OCI-LY7 (cell line): ENCODE results near the gene PLD1.

Experiments used
- CTCF ChIP-seq: fragments of 200-600 bp; sonication (generic); conservative IDR thresholded peaks from 2 replicates; pipeline ENCODE4 v1.5.1; 2014; ENCODE audit warnings: mild to moderate bottlenecking, antibody characterized with exemption, low read length, moderate library complexity, mixed read lengths
- EZH2phosphoT487 ChIP-seq: fragments of 200-600 bp; sonication (generic); IDR thresholded peaks from 2 replicates; pipeline ENCODE4 v1.6.1; 2018; ENCODE audit warnings: low read depth, borderline replicate concordance, mild to moderate bottlenecking, mixed run types, antibody characterized with exemption, low read length, moderate library complexity, mixed read lengths

- TF ChIP-seq CTCF (no peak), EZH2phosphoT487 (no peak)
Measured at GRCh38 chr3:171790574-171790897, 19.7 kb downstream of the PLD1 start.
